ENCODE results near the gene SEC24B.

DNA sequence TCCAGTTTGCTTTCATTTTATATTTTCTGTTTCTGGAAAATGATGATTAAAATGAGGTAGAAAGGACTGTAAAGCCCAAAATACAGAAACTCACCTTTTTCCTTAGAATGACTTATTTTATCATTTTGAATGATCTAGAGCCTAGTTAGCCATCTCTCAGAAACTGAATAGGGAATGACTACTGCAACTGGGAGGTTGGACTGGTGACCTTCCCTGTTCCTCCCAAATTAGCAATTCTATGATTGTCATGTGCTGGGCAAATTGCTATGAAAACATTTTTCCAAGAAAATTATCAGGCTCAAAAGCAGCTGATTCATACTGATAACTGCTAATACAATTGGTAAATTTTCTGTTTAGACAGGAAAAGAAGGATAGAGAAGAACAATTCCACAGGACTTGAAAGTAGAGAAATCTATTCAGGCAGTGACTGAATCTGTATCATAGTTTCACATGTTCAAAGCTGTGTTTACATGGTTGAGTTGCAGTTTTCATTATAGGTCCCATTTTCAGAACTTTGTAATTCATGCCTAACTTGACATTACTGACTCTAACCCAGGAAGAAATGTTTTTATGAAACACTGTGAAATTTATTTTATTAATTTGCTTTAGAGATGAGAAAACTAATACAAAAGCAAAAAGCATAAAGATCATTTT is 43.4 kb upstream of the SEC24B start:
- TF ChIP-seq, protein P1, sequence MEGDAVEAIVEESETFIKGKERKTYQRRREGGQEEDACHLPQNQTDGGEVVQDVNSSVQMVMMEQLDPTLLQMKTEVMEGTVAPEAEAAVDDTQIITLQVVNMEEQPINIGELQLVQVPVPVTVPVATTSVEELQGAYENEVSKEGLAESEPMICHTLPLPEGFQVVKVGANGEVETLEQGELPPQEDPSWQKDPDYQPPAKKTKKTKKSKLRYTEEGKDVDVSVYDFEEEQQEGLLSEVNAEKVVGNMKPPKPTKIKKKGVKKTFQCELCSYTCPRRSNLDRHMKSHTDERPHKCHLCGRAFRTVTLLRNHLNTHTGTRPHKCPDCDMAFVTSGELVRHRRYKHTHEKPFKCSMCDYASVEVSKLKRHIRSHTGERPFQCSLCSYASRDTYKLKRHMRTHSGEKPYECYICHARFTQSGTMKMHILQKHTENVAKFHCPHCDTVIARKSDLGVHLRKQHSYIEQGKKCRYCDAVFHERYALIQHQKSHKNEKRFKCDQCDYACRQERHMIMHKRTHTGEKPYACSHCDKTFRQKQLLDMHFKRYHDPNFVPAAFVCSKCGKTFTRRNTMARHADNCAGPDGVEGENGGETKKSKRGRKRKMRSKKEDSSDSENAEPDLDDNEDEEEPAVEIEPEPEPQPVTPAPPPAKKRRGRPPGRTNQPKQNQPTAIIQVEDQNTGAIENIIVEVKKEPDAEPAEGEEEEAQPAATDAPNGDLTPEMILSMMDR (IDR thresholded peaks at IDR 0.05; ENCODE audit: poor library complexity, severe bottlenecking) = no peak
- TF ChIP-seq EZH2 (IDR thresholded peaks at IDR 0.05; ENCODE audit: borderline replicate concordance, insufficient read depth, low read length, poor library complexity, severe bottlenecking) = no peak
- TF ChIP-seq TAF1 (IDR thresholded peaks at IDR 0.05; ENCODE audit: low read depth) = no peak
- no peak for TF ChIP-seq POLR2AphosphoS5 (IDR thresholded peaks at IDR 0.05)
- no peak for TF ChIP-seq RAD21 (conservative IDR thresholded peaks at IDR 0.05)
- no peak for TF ChIP-seq EP300 (conservative IDR thresholded peaks at IDR 0.05; ENCODE audit: poor library complexity, severe bottlenecking)
- TF ChIP-seq MXI1 (conservative IDR thresholded peaks at IDR 0.05; ENCODE audit: poor library complexity, severe bottlenecking) = no peak
- TF ChIP-seq, protein P2, sequence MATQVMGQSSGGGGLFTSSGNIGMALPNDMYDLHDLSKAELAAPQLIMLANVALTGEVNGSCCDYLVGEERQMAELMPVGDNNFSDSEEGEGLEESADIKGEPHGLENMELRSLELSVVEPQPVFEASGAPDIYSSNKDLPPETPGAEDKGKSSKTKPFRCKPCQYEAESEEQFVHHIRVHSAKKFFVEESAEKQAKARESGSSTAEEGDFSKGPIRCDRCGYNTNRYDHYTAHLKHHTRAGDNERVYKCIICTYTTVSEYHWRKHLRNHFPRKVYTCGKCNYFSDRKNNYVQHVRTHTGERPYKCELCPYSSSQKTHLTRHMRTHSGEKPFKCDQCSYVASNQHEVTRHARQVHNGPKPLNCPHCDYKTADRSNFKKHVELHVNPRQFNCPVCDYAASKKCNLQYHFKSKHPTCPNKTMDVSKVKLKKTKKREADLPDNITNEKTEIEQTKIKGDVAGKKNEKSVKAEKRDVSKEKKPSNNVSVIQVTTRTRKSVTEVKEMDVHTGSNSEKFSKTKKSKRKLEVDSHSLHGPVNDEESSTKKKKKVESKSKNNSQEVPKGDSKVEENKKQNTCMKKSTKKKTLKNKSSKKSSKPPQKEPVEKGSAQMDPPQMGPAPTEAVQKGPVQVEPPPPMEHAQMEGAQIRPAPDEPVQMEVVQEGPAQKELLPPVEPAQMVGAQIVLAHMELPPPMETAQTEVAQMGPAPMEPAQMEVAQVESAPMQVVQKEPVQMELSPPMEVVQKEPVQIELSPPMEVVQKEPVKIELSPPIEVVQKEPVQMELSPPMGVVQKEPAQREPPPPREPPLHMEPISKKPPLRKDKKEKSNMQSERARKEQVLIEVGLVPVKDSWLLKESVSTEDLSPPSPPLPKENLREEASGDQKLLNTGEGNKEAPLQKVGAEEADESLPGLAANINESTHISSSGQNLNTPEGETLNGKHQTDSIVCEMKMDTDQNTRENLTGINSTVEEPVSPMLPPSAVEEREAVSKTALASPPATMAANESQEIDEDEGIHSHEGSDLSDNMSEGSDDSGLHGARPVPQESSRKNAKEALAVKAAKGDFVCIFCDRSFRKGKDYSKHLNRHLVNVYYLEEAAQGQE (IDR thresholded peaks at IDR 0.05; ENCODE audit: borderline replicate concordance) = no peak
